Esophagus muscularis mucosa (tissue), 3 donors: Measurements from ENCODE around the gene RSL24D1.

Source experiments
- CTCF ChIP-seq, 3 experiments: fragments of 200-600 bp in 2 of 3; fragments of 450-650 bp in 1 of 3; sonication (generic) in 2 of 3; IDR thresholded peaks; one replicate each; pipeline ENCODE4 v1.5.1; 2017 to 2019; ENCODE audit warnings: antibody characterized with exemption in 3 of 3, mild to moderate bottlenecking in 2 of 3, moderate library complexity in 1 of 3
- POLR2A ChIP-seq: fragments of 450-650 bp; IDR thresholded peaks from one replicate; pipeline ENCODE4 v1.6.1; 2017; ENCODE audit warnings: antibody characterized with exemption, moderate library complexity, mild to moderate bottlenecking, low read depth

GRCh38 chr15:55234800-55235104, 38.0 kb upstream of the RSL24D1 start:
- TF ChIP-seq CTCF (IDR thresholded peaks at IDR 0.05) (no peak), POLR2A (no peak)
